Ovary (tissue), 9 donors: Measurements from ENCODE around the gene IL36B. TPM values are rescaled to one million over a fixed set of nuclear protein-coding genes. Genes with fewer than 3 reads are reported as not detected.

ENCODE experiments used
- DNase-seq, 5 donors: peaks; one replicate each; pipeline ENCODE4 v3.0.0-alpha.2; 2019 to 2020
- H3K27ac ChIP-seq, 2 donors: fragments of 200-600 bp; one replicate each; pipeline versions ENCODE4 v1.5.1 to v1.8.0; 2019 to 2022
- H3K27me3 ChIP-seq: fragments of 200-600 bp; one replicate; pipeline ENCODE4 v1.8.0; 2022
- H3K36me3 ChIP-seq: fragments of 200-600 bp; sonication (generic); one replicate; pipeline ENCODE4 v1.5.1; 2019
- H3K4me1 ChIP-seq: one replicate; pipeline ENCODE4 v1.8.1; 2013; ENCODE audit warnings: mild to moderate bottlenecking, moderate library complexity; ENCODE audit not compliant: insufficient read depth
- H3K4me3 ChIP-seq: fragments of 200-600 bp; sonication (generic); one replicate; pipeline ENCODE4 v1.5.1; 2017
- H3K9me3 ChIP-seq, 2 donors: fragments of 200-600 bp in 1 of 2; sonication (generic) in 1 of 2; one replicate each; pipeline versions ENCODE4 v1.5.1 to v1.8.1; 2013 to 2019; ENCODE audit warnings: mild to moderate bottlenecking in 1 of 2, moderate library complexity in 1 of 2
- CTCF ChIP-seq, 3 donors: fragments of 450-650 bp in 2 of 3; fragments of 200-600 bp in 1 of 3; IDR thresholded peaks; one replicate each; pipeline versions ENCODE4 v1.5.1 to v1.8.0; 2016 to 2022; ENCODE audit warnings: antibody characterized with exemption in 3 of 3, mild to moderate bottlenecking in 1 of 3
- EP300 ChIP-seq: sonication (generic); formaldehyde crosslinking; IDR thresholded peaks from one replicate; pipeline ENCODE4 v1.6.1; 2017; ENCODE audit warnings: antibody characterized with exemption
- POLR2A ChIP-seq: fragments of 450-650 bp; IDR thresholded peaks from one replicate; pipeline ENCODE4 v1.6.1; 2017; ENCODE audit warnings: antibody characterized with exemption, mild to moderate bottlenecking, moderate library complexity
- WGBS, 3 donors: extraction: QIAGEN DNeasy Blood & Tissue Kit in 1 of 3; methylation state at CpG; one replicate each; pipeline versions ENCODE4 v1.1.5 to v1.1.7; 2013 to 2017; 5-methylcytosine and 5-hydroxymethylcytosine counted together
- intact Hi-C, 4 donors: fragments of 100-400 bp; cut with DNase I; formaldehyde crosslinking; loops; one replicate each; pipeline versions ENCODE4 v1.11.0 to v1.15.1; 2022 to 2023
- polyA plus RNA-seq, 2 donors: library from polyadenylated mRNA; stranded (reverse); fragments of 200-250 nt in 1 of 2; fragments of 350-450 nt in 1 of 2; fragmentation: Illumina TruSeq in 1 of 2; extraction: RNeasy Lipid Tissue Mini Kit (QIAGEN cat#74804) in 1 of 2; gene quantifications; one replicate each; pipeline ENCODE4 v1.2.3, GENCODE V29; 2013 to 2014
- total RNA-seq, 7 donors: library from RNA; depleted of rRNA in 2 of 7; stranded (reverse); fragments of >200 nt in 2 of 7; fragmentation: NEBNext Ultra II Directional in 3 of 7; extraction: Animal tissue kit (Norgen Biotek cat#: 25700) in 3 of 7; gene quantifications; one replicate each; pipeline versions ENCODE4 v1.1.0 to v1.2.4, GENCODE V29; 2016 to 2023
- donor health status: DM: no; HTN: no; CAD: no; lungs with moderate emphysema.
- donor health status: DM: no; HTN: no; CAD: no.
- donor health status: Bipolar disorder and iron deficiency.
- donor health status: DM: yes; HTN: yes; CAD: no.
- donor health status: DM: no; HTN: no; CAD: no.
- donor health status: DM: yes; HTN: yes; CAD: no.

Gene IL36B
- total and polyA plus RNA-seq, 9 donors = not detected

GRCh38 chr2:113000436-113000835 is 52.2 kb downstream of the IL36B start:
- no peak overlapping the region for H3K4me3 ChIP-seq
- H3K36me3 ChIP-seq = no peaks in the 10 kb centered on the region
- no peak for DNase-seq
- no peak overlapping the region for H3K27ac ChIP-seq
- WGBS, 3 donors = 66 to 81% (median 73%) methylated on average over 1 of the region's 1 CpG
- no peaks in the 10 kb centered on the region for H3K4me1 ChIP-seq
- H3K27me3 ChIP-seq = no peaks in the 10 kb centered on the region
- intact Hi-C loops = no loop called here
- TF ChIP-seq POLR2A (no peak), CTCF (IDR thresholded peaks at IDR 0.05) (no peak), EP300 (no peak)
- H3K9me3 ChIP-seq = no peaks in the 10 kb centered on the region

- no peaks in the 10 kb centered on the region for H3K36me3 ChIP-seq
- H3K4me1 ChIP-seq = no peaks in the 10 kb centered on the region
- H3K4me3 ChIP-seq = no peak overlapping the region
- H3K9me3 ChIP-seq = no peaks in the 10 kb centered on the region
- H3K27me3 ChIP-seq = no peaks in the 10 kb centered on the region
- no peak overlapping the region for H3K27ac ChIP-seq
- TF ChIP-seq CTCF (IDR thresholded peaks at IDR 0.05) (no peak), EP300 (no peak), POLR2A (no peak)
- intact Hi-C loops = no loop called here
- no peak for DNase-seq
- 68 to 86% (median 82%) methylated on average over 1 of the region's 1 CpG for WGBS, 3 donors
Observed at GRCh38 chr2:112997151-112997550, 55.5 kb downstream of the IL36B start.

GRCh38 chr2:112996635-112997034 is 56.0 kb downstream of the IL36B start:
- DNase-seq = no peak
- no peaks in the 10 kb centered on the region for H3K27me3 ChIP-seq
- H3K36me3 ChIP-seq = no peaks in the 10 kb centered on the region
- H3K4me1 ChIP-seq = no peaks in the 10 kb centered on the region
- no peak overlapping the region for H3K27ac ChIP-seq
- no peak overlapping the region for H3K4me3 ChIP-seq
- WGBS, 3 donors = 60 to 64% (median 64%) methylated on average over 6 of the region's 6 CpGs
- no peak for TF ChIP-seq CTCF (IDR thresholded peaks at IDR 0.05)
- TF ChIP-seq POLR2A = no peak
- TF ChIP-seq EP300 = no peak
- no peaks in the 10 kb centered on the region for H3K9me3 ChIP-seq
- intact Hi-C loops = no loop called here

GRCh38 chr2:112995346-112995920 is 57.2 kb downstream of the IL36B start:
- 87% methylated on average over 14 of the region's 14 CpGs for WGBS, 3 donors

More at GRCh38 chr2:112995346-112995920, 57.2 kb downstream of the IL36B start:
- DNase-seq = no peak
- TF ChIP-seq POLR2A (no peak), EP300 (no peak), CTCF (IDR thresholded peaks at IDR 0.05) (no peak)
- Histone ChIP-seq H3K4me1 (no peaks in the 10 kb centered on the region), H3K36me3 (no peaks in the 10 kb centered on the region), H3K9me3 (no peaks in the 10 kb centered on the region), H3K4me3 (no peak overlapping the region), H3K27me3 (no peaks in the 10 kb centered on the region), H3K27ac (no peak overlapping the region)
- intact Hi-C loops = no loop called here
